Fibroblast of lung (primary cell): ENCODE results near the gene RNF34.

Source experiments
- EZH2 ChIP-seq: IDR thresholded peaks from 2 replicates; pipeline ENCODE4 v1.5.1; 2012; ENCODE audit warnings: low read length, control low read depth, mild to moderate bottlenecking; ENCODE audit errors: missing control alignments
- TF ChIP-seq, protein P1 (sequence below), 2 donors: IDR thresholded peaks in 1 of 2; conservative IDR thresholded peaks in 1 of 2; 1 replicate in 1 of 2; 2 replicates in 1 of 2; pipeline ENCODE4 v1.5.1; 2011 to 2012; ENCODE audit warnings: low read length in 2 of 2, control low read depth in 1 of 2, inconsistent platforms in 1 of 2, low read depth in 1 of 2, mild to moderate bottlenecking in 1 of 2

DNA sequence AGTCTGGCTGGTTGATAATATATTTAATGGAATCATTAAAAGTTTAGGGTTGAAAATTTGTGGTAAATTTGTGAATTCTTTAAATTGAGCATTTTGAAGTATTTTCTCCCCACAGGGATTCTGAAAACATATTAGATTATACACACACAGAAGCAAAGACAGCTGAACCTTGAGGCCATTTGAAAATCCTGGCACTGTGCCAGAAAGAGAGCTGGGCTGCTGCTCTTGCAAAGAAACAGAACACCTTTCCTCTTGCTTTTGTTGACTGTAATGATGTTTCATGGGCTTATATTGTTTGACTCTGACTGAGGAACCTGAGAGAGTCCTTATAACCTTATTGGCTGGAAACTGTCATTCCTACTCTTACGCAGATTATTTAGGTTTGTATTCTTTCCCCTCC, 4.8 kb downstream of the RNF34 start:
- no peak for TF ChIP-seq EZH2
- TF ChIP-seq, protein P1, sequence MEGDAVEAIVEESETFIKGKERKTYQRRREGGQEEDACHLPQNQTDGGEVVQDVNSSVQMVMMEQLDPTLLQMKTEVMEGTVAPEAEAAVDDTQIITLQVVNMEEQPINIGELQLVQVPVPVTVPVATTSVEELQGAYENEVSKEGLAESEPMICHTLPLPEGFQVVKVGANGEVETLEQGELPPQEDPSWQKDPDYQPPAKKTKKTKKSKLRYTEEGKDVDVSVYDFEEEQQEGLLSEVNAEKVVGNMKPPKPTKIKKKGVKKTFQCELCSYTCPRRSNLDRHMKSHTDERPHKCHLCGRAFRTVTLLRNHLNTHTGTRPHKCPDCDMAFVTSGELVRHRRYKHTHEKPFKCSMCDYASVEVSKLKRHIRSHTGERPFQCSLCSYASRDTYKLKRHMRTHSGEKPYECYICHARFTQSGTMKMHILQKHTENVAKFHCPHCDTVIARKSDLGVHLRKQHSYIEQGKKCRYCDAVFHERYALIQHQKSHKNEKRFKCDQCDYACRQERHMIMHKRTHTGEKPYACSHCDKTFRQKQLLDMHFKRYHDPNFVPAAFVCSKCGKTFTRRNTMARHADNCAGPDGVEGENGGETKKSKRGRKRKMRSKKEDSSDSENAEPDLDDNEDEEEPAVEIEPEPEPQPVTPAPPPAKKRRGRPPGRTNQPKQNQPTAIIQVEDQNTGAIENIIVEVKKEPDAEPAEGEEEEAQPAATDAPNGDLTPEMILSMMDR (conservative IDR thresholded peaks at IDR 0.05 in 1 of 2, IDR thresholded peaks at IDR 0.05 in 1 of 2; ENCODE audit: low read depth in 1 of 2, low read length in 2 of 2): no peak
